Posterior vena cava (tissue), 2 donors: ENCODE results near the gene ZNF467. TPM values are rescaled to one million over a fixed set of nuclear protein-coding genes. Genes with fewer than 3 reads are reported as not detected.
A peak's percentile ranks its signal among the peaks of the same experiment; 100 is the strongest.

ENCODE experiments used
- DNase-seq: peaks from one replicate; pipeline ENCODE4 v3.0.0-alpha.2; 2020; ENCODE audit warnings: low spot score
- intact Hi-C, 2 donors: fragments of 100-400 bp; cut with DNase I; formaldehyde crosslinking; loops; one replicate each; pipeline versions ENCODE4 v1.14.1 to v1.14.2; 2022 to 2023
- long read RNA-seq, 2 donors: library from polyadenylated mRNA; unstranded; transcript quantifications; one replicate each; pipeline ENCODE4 v2.0.0, GENCODE V29; 2020 to 2021
- total RNA-seq, 2 donors: library from RNA; stranded (reverse); fragmentation: NEBNext Ultra II Directional; extraction: Animal tissue kit (Norgen Biotek cat#: 25700); gene quantifications; one replicate each; pipeline ENCODE4 v1.2.1, GENCODE V29; 2021
- donor health status: DM: yes; HTN: yes; CAD: no.
- donor health status: DM: yes; HTN: yes; CAD: no.

ZNF467 gene, protein sequence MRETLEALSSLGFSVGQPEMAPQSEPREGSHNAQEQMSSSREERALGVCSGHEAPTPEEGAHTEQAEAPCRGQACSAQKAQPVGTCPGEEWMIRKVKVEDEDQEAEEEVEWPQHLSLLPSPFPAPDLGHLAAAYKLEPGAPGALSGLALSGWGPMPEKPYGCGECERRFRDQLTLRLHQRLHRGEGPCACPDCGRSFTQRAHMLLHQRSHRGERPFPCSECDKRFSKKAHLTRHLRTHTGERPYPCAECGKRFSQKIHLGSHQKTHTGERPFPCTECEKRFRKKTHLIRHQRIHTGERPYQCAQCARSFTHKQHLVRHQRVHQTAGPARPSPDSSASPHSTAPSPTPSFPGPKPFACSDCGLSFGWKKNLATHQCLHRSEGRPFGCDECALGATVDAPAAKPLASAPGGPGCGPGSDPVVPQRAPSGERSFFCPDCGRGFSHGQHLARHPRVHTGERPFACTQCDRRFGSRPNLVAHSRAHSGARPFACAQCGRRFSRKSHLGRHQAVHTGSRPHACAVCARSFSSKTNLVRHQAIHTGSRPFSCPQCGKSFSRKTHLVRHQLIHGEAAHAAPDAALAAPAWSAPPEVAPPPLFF
- total RNA-seq: 10 to 100 TPM; 10.9 to 12.0 TPM
- long read RNA-seq, donor 1, partial matches to known transcripts: 0 of 7 reads
- long read RNA-seq, donor 1, other reads (novel, unspliced or antisense): 7 of 7 reads
- long read RNA-seq, donor 2, partial matches to known transcripts: 0 of 16 reads
- long read RNA-seq, donor 2, other reads (novel, unspliced or antisense): 13 of 16 reads

DNA sequence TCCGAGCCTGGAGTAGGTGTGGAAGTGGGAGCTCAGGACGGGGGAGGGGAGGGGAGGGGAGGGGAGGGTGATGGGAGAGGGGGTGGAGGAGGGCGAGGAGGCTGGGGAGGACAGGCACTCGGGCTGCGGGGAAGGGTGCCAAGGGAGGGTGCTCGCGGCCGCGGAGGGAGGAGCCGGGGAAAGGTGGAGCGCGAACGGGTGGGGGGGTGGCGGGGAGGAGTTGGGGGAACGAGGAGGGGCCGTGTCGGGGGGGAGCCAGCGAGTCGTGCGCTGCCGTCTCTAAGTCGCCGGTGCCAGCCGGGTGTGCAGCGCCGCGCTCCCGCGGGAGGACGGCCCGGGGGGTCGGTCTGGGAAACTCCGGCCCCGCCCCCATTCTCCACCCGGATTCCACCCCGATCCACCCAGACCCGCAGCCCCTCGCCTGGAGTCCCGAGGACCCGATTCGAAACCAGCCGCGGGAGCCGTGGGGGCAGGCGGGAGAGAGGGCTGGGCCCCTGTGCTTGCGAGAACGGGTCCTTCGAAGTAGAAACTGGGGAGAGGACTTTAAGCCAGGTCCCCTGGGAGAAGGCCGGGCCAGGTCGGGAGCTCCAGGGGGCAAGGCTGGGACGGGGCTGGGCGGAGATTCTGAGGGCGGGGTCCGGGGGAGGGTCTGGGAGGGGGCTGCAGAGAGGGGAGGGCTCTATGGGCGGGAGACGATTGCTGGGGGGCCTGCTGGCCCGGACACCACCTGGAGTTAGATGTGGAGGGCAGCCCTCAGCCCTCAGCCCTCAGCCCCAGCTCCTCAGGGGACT, at the start of gene ZNF467:
TSS of gene ZNF467 (minus strand) at position 143 of the 791 bp plus-strand sequence. CDS start 2,556 bp downstream, outside the sequence.
- intact Hi-C loops: no loop called here

DNA sequence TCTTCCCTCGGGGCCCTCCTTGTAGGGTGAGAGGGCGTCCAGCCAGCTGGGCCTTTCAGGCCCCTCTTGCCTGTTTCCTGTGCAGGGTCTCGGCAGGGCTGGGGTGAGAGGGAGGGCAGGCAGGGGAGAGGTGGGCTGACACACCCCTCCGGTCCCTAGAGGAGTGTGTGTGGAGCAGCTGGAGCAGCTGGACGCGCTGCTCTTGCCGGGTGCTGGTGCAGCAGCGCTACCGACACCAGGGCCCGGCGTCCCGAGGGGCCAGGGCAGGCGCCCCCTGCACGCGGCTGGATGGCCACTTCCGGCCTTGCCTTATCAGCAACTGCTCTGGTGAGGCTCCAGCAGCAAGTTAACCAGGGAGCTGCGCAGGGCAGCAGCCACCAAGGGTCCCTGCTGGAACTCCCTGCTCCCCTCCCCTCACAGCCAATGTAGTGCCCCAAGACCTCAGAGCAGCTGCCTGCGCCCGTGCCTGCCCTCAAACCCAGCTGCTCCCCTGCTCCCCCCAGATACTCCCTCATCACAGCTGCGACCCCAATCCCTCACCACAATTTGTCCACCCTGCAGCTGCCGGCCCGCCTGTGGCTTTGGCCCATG, 49.1 kb upstream of the ZNF467 start:
- DNase-seq: peak; percentile 72
- intact Hi-C loops: no loop called here

More for the DNA sequence above, at the start of gene ZNF467:
- peak; percentile 91 for DNase-seq

GRCh38 chr7:149821191-149822148, 48.1 kb upstream of the ZNF467 start:
- intact Hi-C loops: no loop called here
- DNase-seq: peak; percentile 71

GRCh38 chr7:149820622-149821190, 47.3 kb upstream of the ZNF467 start:
- peak; percentile 74 for DNase-seq
- intact Hi-C loops: no loop called here

- intact Hi-C loops: no loop called here
- no peak for DNase-seq
Measured at GRCh38 chr7:149819961-149820340, 46.6 kb upstream of the ZNF467 start.

- DNase-seq: peak; percentile 71
- intact Hi-C loops: no loop called here
Measured at GRCh38 chr7:149819141-149819960, 46.0 kb upstream of the ZNF467 start.

DNA sequence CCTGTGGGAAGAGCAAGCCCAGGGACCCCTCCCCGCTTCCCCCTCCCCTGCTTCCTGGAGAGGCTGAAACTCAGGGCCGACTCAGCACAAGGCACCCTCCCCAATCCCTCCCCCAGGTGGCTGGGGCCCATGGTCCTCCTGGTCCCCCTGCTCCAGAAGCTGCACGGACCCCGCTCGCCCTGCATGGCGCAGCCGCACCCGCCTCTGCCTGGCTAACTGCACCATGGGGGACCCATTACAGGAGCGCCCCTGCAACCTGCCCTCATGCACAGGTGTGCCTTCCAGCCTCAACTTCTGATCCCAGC, 45.1 kb upstream of the ZNF467 start:
- intact Hi-C loops: no loop called here
- peak; percentile 82 for DNase-seq

GRCh38 chr7:149817836-149818535, 44.6 kb upstream of the ZNF467 start:
- DNase-seq: peak; percentile 66
- intact Hi-C loops: no loop called here

DNA sequence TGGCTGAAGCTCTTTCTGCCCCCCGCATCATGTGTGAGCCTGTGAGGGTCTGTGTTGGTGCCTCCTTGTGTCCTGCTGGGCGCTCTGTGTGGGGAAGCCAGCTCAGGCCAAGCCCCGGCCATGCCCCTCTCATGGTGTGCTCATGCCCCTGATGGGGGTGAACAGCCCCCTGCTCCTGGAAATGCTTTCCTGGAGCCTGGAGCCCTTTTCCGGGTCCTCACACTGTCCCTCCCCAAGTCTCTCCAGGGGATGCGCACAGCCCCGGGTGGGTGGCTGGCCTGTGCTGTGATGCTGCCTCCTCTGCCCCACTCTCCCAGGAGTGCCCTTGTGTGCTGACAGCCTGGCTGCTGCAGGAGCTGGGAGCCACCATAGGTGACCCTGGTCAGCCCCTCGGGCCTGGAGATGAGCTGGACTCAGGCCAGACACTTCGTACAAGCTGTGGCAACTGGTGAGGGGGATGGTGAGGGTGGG, 43.9 kb upstream of the ZNF467 start:
- intact Hi-C loops: no loop called here
- DNase-seq: peak; percentile 67

DNA sequence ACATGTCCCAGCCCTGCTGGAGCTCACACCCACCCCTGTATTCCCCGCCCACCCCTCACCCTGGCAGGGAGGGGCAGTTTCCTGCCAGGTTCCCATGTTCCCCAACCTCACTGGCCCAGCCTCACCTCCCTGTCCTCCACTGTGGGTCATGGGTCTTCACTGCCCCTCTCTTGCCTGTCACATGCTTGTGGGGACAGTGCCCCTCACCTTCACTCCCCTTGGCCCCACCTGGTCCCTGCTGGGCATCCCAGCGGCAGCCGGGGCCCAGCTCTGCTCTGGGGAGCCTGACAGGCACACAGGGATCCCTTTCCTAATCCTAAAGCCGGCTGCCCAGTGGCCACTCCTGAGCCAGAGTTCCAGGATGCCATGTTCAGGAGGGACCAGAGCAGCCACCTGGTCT, 43.4 kb upstream of the ZNF467 start:
- DNase-seq: peak; percentile 64
- intact Hi-C loops: no loop called here

DNA sequence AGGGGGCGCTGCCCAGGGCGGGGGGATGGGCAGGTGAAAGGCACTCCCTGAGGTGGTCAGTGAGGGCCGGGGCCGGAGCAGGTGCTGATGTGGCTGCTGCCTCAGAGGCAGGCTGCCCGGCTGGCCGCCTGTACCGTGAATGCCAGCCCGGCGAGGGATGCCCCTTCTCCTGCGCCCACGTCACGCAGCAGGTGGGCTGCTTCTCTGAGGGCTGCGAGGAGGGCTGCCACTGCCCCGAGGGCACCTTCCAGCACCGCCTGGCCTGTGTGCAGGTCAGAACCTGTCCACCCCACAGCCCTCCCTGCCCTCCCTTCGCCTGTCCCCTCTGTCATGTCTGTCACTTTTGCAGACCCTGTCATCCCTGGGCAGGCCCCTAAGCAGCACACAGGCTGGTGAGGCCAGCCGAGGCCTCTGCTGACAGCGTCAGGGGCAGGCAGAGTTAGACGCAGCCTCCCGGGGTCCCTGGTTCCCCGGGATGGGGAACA, 42.9 kb upstream of the ZNF467 start:
- no peak for DNase-seq
- intact Hi-C loops: no loop called here

GRCh38 chr7:149815661-149816266, 42.4 kb upstream of the ZNF467 start:
- no peak for DNase-seq
- intact Hi-C loops: no loop called here

DNA sequence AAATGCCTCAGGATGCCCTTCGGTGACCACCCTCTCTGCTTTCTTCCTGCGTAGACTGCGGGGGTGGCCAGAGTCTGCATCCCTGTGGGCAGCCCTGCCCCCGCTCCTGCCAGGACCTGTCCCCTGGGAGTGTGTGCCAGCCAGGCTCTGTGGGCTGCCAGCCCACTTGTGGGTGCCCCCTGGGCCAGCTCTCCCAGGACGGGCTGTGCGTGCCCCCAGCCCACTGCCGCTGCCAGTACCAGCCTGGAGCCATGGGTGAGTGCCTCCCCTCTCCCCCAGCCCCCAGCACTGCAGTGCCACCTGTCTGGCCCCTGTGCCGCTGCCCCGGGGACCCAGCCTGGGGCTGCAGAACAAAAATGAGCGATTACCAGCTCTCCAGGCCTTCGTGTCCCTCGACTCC, 41.7 kb upstream of the ZNF467 start:
- intact Hi-C loops: no loop called here
- no peak for DNase-seq

GRCh38 chr7:149814494-149814893, 41.1 kb upstream of the ZNF467 start:
- intact Hi-C loops: no loop called here

GRCh38 chr7:149813254-149814035, 40.1 kb upstream of the ZNF467 start:
- intact Hi-C loops: no loop called here
- no peak for DNase-seq

More at GRCh38 chr7:149814494-149814893, 41.1 kb upstream of the ZNF467 start:
- DNase-seq: no peak
